GM23338 (cell line): ENCODE results near the gene PPP6R3.

ENCODE experiments used
- CREB1 ChIP-seq: fragments of 250-450 bp; sonication (Bioruptor Pico); IDR thresholded peaks from 2 replicates; pipeline ENCODE4 v1.5.0; 2020; ENCODE audit warnings: low read depth, mild to moderate bottlenecking, moderate library complexity
- CTCF ChIP-seq, 2 experiments: fragments of 200-600 bp in 1 of 2; sonication (generic) in 1 of 2; conservative IDR thresholded peaks; 2 replicates each; pipeline versions ENCODE4 v1.5.1 to v1.6.1; 2016 to 2017; ENCODE audit warnings: antibody characterized with exemption in 2 of 2, low read depth in 2 of 2, mild to moderate bottlenecking in 2 of 2, moderate library complexity in 1 of 2
- EZH2 ChIP-seq: fragments of 200-600 bp; sonication (generic); IDR thresholded peaks from one replicate; pipeline ENCODE4 v1.8.0; 2017; ENCODE audit warnings: antibody characterized with exemption, mild to moderate bottlenecking, low read depth; ENCODE audit not compliant: unreplicated experiment
- EZH2phosphoT487 ChIP-seq: fragments of 200-600 bp; sonication (generic); IDR thresholded peaks from one replicate; pipeline ENCODE4 v1.8.1; 2018; ENCODE audit warnings: antibody characterized with exemption; ENCODE audit not compliant: unreplicated experiment
- JUNB ChIP-seq: IDR thresholded peaks from one replicate; pipeline ENCODE4 v1.6.1; 2016; ENCODE audit warnings: antibody characterized with exemption; ENCODE audit not compliant: unreplicated experiment
- POLR2AphosphoS5 ChIP-seq: IDR thresholded peaks from 2 replicates; pipeline ENCODE4 v1.6.1; 2016; ENCODE audit warnings: antibody characterized with exemption, low read depth
- REST ChIP-seq: IDR thresholded peaks from one replicate; pipeline ENCODE4 v1.6.1; 2018; ENCODE audit warnings: antibody characterized with exemption; ENCODE audit not compliant: unreplicated experiment

DNA sequence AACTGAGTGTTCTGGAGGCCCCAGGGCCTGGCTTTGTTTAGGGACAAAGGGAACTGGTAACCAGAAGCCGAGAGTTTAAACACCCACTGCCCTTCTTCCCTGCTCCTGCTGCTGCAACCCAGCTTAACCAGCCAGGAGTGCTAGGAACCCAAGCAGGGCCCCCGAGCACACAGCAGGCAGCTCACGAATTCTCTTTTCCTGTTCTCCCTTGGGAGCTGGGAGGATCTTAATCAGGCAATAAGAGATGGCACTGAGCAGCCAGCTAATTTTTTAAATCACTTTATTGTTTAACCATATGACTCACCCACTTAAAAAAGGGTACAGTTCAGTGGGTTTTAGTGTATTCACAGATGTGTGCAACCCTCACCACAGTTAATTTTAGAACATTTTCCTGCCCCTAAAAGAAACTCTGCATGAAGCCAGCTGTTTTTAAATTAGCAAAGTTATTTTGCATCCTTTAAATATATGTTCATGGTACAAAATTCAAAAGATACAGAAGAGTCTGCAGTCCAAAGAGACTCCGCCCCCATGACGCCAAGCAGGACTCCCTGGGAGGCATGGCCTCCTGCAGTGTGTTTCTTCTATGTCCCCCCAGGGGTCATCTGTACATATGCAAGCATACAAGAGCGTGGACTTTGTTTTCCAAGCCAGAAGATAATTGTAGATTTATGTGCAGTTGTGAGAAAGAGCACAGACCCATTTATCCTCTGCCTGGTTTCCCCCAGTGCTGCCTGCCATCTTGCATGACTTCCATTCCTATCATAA is 18.9 kb upstream of the PPP6R3 start:
- TF ChIP-seq POLR2AphosphoS5 = no peak
- no peak for TF ChIP-seq REST
- TF ChIP-seq CREB1 (CRISPR knock-in tag) = no peak
- no peak for TF ChIP-seq CTCF (conservative IDR thresholded peaks at IDR 0.05; ENCODE audit: low read depth in 2 of 2)
- no peak for TF ChIP-seq EZH2
- TF ChIP-seq EZH2phosphoT487 = no peak
- TF ChIP-seq JUNB = no peak
